HG03025 (cell line): ENCODE measurements around the gene THAP7.
"Not testable (repeated sequence)": the region's sequence is repeated elsewhere in the genome, so short reads cannot be mapped to it uniquely, and the experiment has no call there.

Experiments used
- ATAC-seq: cut with Tn5 transposase; IDR thresholded peaks from one replicate; pipeline ENCODE4 v1.9.1; 2021; ENCODE audit warnings: mild to moderate bottlenecking, moderate library complexity; ENCODE audit not compliant: unreplicated experiment, low FRiP score

THAP7 gene

GRCh38 chr22:21014202-21014725, 12.3 kb upstream of the THAP7 start:
- peak; percentile 48 for ATAC-seq

GRCh38 chr22:21013657-21014201, 11.8 kb upstream of the THAP7 start:
- peak; percentile 10 for ATAC-seq

DNA sequence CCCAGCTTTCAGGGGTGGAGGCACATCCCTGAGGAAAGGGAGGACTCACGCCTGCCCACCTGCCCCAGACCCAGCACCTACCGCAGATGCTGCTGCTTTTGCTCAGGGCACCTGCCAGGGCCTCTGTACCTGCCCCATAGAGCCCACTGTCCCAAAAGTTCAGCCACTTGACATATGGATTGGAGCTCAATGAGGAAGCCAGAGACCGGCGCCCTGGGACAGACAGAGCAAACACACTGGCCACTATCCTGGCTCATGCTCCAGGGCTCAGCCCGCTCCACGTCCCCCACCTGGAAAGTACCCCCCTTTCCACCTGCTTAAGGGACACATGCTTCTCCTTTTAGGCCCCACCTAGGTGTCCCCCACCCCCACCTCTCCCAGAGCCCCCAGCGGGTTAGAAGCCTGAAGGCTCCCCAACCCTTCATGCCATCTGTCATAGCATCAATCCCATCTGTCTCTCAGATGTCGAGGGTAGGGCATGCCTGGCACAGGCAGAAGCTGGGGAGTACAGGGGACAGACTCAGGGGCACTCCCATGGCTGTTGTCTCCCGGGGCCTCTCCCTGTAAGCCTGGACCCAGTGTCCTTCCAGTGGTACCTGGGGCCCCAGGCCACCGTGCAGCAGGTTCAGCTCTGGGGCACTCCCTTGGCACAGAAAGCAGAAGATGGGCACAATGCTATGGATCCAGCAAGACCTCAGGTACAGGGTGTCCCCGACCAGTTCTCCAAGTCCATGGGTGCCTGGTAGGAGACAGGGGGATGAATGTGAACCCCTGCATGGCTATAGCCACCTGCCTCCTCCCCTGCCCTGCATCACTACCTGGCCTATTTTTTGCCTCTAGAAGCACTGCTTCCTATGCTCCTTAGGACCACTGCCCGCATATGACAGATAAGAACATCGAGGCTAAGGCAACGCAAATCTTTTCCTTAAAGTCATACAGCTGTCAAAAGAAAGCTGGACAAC, 10.8 kb upstream of the THAP7 start:
- ATAC-seq, result no peak

- ATAC-seq, result no peak
These were observed 8.7 kb upstream of the THAP7 start for GRCh38 chr22:21010426-21011113.

DNA sequence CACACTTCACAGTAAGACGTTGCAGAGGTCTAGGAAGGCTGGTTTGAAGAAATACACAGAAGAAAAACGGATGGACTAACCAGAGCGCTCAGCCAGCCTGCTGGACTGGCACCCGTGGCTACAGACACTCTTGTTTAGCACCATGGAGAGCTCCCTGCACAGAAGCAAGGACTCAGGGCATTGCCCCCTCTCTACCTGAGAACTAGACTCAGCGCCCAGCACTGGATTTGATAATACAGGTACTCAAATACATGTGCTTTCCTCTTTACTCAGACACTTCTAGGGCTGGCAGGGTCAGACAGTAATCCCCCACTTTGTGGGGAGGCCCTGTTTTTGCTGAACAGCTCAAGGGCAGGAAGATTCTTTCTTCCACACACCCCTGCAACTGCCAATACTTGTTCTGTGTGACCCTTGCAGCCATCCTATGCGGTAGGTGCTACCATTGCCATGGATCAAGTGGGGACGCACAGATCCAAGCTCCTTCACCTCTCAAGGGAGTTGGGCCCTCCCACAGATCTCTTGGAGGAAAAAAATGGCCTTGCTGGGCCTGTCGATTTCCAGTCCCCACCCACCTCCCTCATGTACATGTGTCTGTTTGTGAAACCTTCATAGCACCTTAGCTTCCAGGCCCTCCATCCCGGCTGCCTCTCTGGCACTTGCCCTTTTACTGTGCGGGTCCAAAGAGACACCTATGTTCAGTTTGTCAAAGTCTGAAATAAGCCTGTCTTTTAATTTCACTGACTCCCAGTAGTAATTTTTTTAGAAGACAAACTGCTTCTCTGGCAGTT, 7.9 kb upstream of the THAP7 start:
- ATAC-seq, result no peak

DNA sequence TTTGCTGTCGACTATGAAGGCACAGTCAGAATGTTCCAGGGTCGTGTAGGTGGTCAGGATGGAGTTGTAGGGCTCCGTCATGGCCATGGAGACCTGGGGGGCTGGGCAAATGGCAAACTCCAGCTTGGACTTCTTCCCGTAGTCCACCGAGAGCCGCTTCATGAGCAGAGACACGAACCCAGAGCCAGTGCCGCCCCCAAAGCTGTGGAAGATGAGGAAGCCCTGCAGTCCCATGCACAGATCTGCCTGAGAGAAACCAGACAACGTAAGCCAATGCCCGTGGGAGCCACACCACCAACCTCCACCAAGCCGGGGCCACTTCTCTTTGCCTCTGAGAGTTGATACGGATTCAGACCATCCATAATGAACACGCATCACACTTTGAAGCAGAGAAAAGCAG, 7.3 kb upstream of the THAP7 start:
- ATAC-seq, result not testable (repeated sequence)

GRCh38 chr22:21003782-21004181, 1.9 kb upstream of the THAP7 start:
- ATAC-seq, result no peak

GRCh38 chr22:21000987-21001600, 824 bp downstream of the THAP7 start:
- ATAC-seq, result no peak

DNA sequence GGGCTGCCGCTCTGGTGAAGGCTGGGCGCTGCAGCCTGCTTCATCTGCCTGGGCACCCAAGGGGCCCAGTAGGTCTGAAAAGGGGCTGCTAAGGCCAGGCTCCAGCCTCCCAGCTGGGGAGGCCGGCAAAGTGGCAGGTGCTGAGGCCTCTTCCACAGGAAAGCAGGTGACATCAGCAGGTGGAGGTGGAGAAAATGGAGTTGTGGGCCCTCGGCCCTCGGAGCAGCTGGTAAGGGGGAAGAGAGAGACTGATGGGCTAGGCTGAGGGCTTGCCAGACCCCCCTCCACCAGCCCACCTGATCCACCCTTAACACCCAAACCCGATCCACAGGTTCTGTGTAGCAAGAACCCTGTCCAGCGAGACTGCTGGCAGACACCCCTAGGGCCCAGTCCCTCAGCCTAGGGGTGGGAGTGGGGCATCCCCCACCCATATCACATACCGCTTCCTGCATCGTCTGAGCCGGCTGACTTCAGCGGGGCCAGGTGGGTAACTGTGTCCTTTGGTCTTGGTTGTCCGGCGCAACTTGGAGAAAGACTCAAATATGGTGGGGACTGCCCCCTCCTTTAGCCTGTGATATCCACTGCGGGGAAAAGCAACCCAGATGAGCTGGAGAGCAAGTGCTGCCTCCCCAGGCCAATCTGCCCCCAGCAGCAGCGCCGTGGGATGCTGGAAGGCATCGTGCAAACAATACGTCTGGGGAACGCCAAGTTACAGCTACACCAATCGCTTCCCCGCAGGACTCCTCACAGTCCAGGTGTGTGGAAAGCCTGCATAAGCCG, 1.5 kb downstream of the THAP7 start:
- no peak for ATAC-seq

- ATAC-seq, result no peak
These were observed 2.3 kb downstream of the THAP7 start for GRCh38 chr22:20999350-21000206.

DNA sequence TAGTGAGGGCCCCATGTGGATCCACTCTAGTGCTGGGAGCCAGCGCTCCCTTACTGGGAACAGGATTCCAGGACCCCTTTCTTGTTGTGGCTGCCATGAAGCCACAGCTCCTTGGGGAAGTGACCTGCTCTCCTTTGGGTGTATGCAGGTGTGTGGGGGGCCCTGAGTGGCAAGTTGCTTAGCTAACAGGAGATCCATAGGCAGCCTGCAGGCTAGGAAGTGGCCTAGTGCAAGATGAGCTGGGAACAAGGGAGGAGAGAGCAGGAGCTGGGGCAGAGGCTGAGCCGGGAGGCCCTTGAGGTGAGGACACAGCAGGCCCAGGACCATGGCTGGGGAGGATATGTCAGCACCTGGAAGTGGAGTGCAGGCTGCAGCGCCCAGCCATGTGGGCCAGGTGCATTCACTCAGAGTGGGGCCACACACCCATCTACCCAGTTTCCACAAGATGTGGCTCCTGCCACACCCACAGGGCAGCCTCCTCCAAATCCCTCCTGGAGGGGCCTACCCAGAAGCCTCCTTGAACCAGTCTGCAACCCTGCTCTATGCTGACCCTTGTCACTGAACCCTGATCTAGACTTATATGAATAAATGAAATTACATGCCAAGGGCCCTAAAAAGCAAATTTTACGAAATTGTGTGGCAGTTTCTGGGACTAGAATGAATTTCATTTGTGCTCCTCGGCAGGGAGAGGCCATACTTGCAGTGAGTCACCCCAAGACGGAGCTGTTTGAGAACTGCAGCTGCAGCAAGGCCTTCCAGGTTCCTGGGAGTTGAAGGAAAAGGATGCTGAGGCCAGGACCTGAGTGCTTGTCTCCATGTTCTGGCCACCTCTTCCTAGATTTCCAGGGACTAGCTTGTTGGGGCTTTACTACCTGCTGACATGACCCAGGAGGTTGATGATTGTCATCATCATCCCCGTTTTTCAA, 3.2 kb downstream of the THAP7 start:
- ATAC-seq, result no peak

GRCh38 chr22:20997536-20998257, 4.2 kb downstream of the THAP7 start:
- ATAC-seq, result no peak

DNA sequence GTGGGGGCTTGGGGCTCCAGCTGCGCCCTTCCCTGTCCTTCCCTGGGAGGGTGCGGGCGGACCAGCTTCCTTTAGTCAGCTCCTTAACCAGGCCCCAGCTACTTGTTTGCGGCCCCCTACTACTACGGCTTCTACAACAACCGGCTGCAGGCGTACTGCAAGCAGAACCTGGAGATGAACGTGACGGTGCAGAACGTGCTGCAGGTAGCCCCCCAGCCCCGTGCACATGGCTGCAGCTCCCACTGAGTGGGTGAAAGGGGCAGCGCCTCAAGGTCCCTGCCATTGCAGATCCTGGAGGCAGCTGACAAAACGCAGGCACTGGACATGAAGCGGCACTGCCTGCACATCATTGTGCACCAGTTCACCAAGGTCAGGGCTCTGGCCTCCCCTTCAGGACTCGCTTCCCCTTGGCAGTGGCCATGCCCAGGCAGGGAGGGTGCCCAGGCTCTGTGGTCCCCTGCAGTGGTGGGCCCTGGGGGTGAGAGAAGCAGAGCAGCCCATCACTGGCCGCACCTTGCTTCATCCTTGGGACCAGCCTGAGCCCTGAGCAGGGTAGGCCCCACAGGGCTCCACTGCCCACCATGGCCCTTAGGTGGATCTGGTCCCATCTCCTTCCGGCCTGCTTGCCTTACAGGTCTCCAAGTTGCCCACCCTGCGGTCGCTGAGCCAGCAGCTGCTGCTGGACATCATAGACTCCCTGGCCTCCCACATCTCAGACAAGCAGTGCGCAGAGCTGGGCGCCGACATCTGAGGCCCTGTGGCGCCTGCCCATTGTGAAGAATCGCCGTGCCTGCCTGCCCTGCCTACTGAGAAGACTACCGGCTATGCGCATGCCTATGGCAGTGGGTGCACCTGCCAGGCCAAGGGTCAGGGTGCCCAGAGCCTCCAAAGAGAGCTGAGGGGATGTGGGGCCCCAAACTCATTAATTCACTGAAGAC, 5.1 kb downstream of the THAP7 start:
- ATAC-seq, result no peak

DNA sequence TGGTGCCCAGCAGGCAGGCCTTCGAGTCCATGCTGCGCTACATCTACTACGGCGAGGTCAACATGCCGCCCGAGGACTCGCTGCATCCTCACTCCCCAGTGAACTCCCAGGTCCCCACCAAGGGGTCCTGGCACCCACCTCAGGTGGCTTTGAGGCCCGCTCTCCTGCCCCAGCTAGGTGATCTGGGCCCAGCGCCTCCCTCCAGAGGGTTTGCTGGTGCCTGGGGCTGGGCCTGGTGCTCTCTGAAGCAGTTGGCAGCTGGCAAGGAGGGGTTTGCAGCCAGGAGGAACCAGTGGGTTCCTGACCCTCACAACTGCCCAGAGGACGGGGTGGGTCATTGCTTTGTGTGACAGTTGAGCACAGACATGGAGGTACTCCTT, 5.9 kb downstream of the THAP7 start:
- no peak for ATAC-seq

DNA sequence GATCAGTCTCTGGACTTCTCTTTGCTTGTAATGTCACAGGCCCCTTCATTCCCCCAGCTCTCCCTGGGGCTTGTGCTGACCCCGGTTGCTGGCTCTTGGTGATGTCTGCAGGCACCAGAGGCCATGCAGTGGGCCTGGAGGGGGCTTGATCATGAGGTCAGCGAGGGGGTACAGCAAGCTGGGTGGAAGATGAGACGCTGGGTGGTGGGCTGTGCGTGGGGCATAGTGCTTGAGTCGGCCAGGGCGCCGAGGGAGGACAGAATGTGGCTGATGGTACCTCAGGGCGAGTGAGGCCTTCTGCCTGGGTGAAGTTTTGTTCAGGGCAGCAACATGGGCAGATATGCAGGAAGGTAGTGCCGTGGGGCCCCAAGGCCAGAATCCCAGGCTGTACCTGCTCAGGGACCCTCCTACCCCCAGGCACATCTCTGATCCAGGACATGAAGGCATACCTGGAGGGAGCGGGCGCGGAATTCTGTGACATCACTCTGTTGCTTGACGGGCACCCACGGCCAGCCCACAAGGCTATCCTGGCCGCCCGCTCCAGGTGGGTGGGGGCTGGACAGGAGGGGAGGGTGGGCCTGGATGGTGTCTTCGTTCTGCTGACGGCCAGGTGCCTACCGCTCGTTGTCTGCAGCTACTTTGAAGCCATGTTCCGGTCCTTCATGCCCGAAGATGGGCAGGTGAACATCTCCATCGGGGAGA, 6.4 kb downstream of the THAP7 start:
- ATAC-seq, result no peak
